Smooth muscle cell (in vitro differentiated cells): Measurements from ENCODE around the gene CPLX1. TPM values are rescaled to one million over a fixed set of nuclear protein-coding genes. Genes with fewer than 3 reads are reported as not detected.

Experiments used
- DNase-seq: peaks from one replicate; lab custom pipeline; 2025; ENCODE audit not compliant: unreplicated experiment; lab: John Stamatoyannopoulos, UW
- H2AFZ ChIP-seq: fragments of 200-600 bp; sonication (generic); 2 replicates; pipeline ENCODE4 v1.6.0; 2016; ENCODE audit warnings: antibody characterized with exemption, low read depth, mild to moderate bottlenecking
- H3F3A ChIP-seq: fragments of 200-600 bp; sonication (generic); 2 replicates; pipeline ENCODE4 v1.6.0; 2017; ENCODE audit warnings: antibody characterized with exemption, low read depth
- H3K27ac ChIP-seq: fragments of 200-600 bp; sonication (generic); 2 replicates; pipeline ENCODE4 v1.5.1; 2016; ENCODE audit warnings: low read depth, mild to moderate bottlenecking
- H3K27me3 ChIP-seq: fragments of 200-600 bp; sonication (generic); 2 replicates; pipeline ENCODE4 v1.6.1; 2016; ENCODE audit warnings: low read depth, mild to moderate bottlenecking
- H3K36me3 ChIP-seq: fragments of 200-600 bp; sonication (generic); 2 replicates; pipeline ENCODE4 v1.5.1; 2016; ENCODE audit warnings: low read depth
- H3K4me1 ChIP-seq: fragments of 200-600 bp; sonication (generic); 2 replicates; pipeline ENCODE4 v1.5.1; 2016; ENCODE audit warnings: low read depth
- H3K4me2 ChIP-seq: fragments of 200-600 bp; sonication (generic); 2 replicates; pipeline ENCODE4 v1.6.0; 2016; ENCODE audit warnings: mild to moderate bottlenecking
- H3K4me3 ChIP-seq: fragments of 200-600 bp; sonication (generic); 2 replicates; pipeline ENCODE4 v1.5.1; 2016; ENCODE audit warnings: mild to moderate bottlenecking
- H3K79me2 ChIP-seq: fragments of 200-600 bp; sonication (generic); 2 replicates; pipeline ENCODE4 v1.6.0; 2016; ENCODE audit warnings: low read depth, mild to moderate bottlenecking
- H3K9ac ChIP-seq: fragments of 200-600 bp; sonication (generic); 2 replicates; pipeline ENCODE4 v1.6.0; 2016; ENCODE audit warnings: low read depth
- H3K9me3 ChIP-seq: fragments of 200-600 bp; sonication (generic); replicated peaks from 2 replicates; pipeline ENCODE4 v1.5.1; 2016; ENCODE audit warnings: low read depth
- H4K20me1 ChIP-seq: fragments of 200-600 bp; sonication (generic); 2 replicates; pipeline ENCODE4 v1.6.0; 2016; ENCODE audit warnings: low read depth
- CTCF ChIP-seq: fragments of 200-600 bp; sonication (generic); IDR thresholded peaks from 2 replicates; pipeline ENCODE4 v1.5.1; 2017; ENCODE audit warnings: borderline replicate concordance, mild to moderate bottlenecking, antibody characterized with exemption; ENCODE audit not compliant: insufficient read depth, poor library complexity, severe bottlenecking
- WGBS: methylation state at CpG from one replicate; pipeline ENCODE4 v1.1.7; 2016; ENCODE audit warnings: low lambda C conversion rate; 5-methylcytosine and 5-hydroxymethylcytosine counted together
- polyA plus RNA-seq: library from polyadenylated mRNA; unstranded; fragments of >200 nt; fragmentation: Nextera tagmentation; extraction: Ambion mirVana; gene quantifications from 2 replicates; pipeline ENCODE4 v1.2.1, GENCODE V29; 2016
- total RNA-seq: library from RNA; depleted of rRNA; stranded (reverse); fragments of >200 nt; gene quantifications from 2 replicates; pipeline ENCODE4 v1.2.3, GENCODE V29; 2014

Gene CPLX1
- total and polyA plus RNA-seq, 2 experiments from 2014 or later = not detected

DNA sequence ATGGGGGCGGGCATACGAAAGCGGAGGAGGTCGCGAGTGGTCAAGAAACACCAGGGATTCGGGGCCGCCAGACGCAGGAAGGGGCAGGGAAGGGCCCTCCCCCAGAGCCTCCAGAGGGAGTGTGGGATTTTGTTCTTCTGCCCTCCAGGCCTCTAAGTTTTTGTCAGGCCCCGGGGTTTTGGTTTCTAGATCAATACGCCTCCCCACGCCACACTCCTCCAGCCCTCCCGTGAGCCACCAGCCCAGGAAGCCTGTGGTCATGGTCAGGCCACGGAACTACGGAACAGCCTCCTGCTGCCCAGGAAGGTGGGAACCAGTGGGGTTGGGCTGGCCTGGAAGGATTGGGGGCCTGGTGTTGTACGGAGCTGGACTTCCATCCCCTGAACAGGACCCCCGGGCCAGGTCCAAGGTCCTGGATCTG, 38.4 kb downstream of the CPLX1 start:
- no peak overlapping the region for H3K27ac ChIP-seq

DNA sequence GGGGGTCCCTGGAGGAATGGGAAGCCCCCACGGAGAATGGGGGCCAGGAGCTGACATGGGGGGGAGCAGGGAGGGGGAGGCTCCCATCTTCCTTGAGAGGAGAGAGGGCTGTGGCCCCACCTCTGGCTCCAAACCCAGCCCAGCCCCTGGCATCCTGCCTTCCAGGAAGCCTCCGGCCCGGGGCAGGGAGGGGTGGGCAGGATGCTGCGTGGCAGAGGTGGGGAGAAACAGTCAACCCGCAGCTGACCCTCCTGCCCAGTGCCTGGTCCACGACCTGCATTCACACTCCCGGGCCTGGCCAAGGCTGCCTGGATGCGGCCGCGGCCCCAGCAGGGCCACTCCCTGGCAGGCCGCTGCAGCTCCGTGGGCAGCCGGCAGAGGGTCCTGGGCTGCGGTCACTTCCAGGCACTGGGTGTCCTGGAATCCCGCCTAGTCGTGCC, 39.0 kb downstream of the CPLX1 start:
- Histone ChIP-seq H3K27ac (no peak overlapping the region), H3F3A (peaks cover 4% of the 10 kb centered on the region), H3K36me3 (no peaks in the 10 kb centered on the region), H2AFZ (no peak overlapping the region), H3K9ac (no peak overlapping the region), H3K9me3 (no peaks in the 10 kb centered on the region), H3K79me2 (no peaks in the 10 kb centered on the region), H3K4me2 (no peak overlapping the region), H3K4me3 (no peak overlapping the region), H3K4me1 (peaks cover 17% of the 10 kb centered on the region), H4K20me1 (no peaks in the 10 kb centered on the region), H3K27me3 (peaks cover 53% of the 10 kb centered on the region)
- TF ChIP-seq CTCF = no peak
- DNase-seq = no peak
- 81% methylated on average over 13 of the region's 16 CpGs for WGBS

More for the DNA sequence above, 38.4 kb downstream of the CPLX1 start:
- no peak overlapping the region for H2AFZ ChIP-seq
- H3K27me3 ChIP-seq = peaks cover 60% of the 10 kb centered on the region
- WGBS = 84% methylated on average over 16 of the region's 16 CpGs
- no peak for TF ChIP-seq CTCF
- no peaks in the 10 kb centered on the region for H3F3A ChIP-seq
- no peaks in the 10 kb centered on the region for H3K79me2 ChIP-seq
- no peak overlapping the region for H3K4me2 ChIP-seq
- no peaks in the 10 kb centered on the region for H3K9me3 ChIP-seq
- no peaks in the 10 kb centered on the region for H3K36me3 ChIP-seq
- H4K20me1 ChIP-seq = no peaks in the 10 kb centered on the region
- no peak overlapping the region for H3K9ac ChIP-seq
- H3K4me3 ChIP-seq = no peak overlapping the region
- peaks cover 12% of the 10 kb centered on the region for H3K4me1 ChIP-seq
- no peak for DNase-seq

DNA sequence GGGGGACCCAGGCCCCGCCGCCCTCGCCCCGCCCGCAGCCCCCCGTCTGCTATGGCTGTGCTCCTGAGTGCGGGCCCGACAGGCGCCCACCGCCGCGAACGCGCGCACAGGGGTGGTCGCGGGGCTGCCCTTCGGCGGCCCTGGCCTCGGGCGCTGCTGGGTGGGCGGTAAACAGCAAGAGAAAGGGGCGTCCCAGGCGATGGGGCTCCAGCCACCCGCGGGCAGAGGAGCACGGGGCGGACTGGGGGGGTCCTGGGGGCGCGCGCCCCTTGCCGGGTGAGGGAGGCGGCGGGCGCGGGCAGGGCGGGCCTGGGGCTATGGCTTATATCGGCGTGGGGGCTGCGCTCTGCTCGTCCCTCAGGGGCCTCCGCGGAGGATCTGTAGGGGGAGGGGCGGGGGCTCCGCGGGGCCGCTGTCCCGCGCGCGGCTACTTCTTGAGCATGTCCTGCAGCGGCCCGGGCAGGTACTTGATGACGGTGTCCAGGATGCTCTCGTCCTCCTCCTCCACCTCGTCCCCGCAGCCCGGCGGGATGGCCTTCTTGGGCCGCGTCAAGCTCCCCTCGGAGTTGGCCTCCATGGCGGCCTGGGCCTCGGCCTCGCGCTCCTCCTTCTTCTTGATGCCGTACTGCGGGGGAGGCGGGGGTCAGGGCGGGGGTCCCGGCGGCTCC, 39.7 kb downstream of the CPLX1 start:
- H3K79me2 ChIP-seq = peaks cover 2% of the 10 kb centered on the region
- no peaks in the 10 kb centered on the region for H4K20me1 ChIP-seq
- no peak for TF ChIP-seq CTCF
- H3K9me3 ChIP-seq = no peaks in the 10 kb centered on the region
- H3K4me3 ChIP-seq = peak overlapping the region; percentile 35
- 37% methylated on average over 25 of the region's 72 CpGs for WGBS
- peak overlapping the region; percentile 81 for H3K4me2 ChIP-seq
- peaks cover 17% of the 10 kb centered on the region for H3K4me1 ChIP-seq
- no peaks in the 10 kb centered on the region for H3K36me3 ChIP-seq
- H3F3A ChIP-seq = peaks cover 4% of the 10 kb centered on the region
- no peak overlapping the region for H2AFZ ChIP-seq
- no peak overlapping the region for H3K27ac ChIP-seq
- H3K9ac ChIP-seq = no peak overlapping the region
- DNase-seq = no peak
- peaks cover 46% of the 10 kb centered on the region for H3K27me3 ChIP-seq
